Neutrophil (primary cell): ENCODE results near the gene KDM6A.
A peak's percentile ranks its signal among the peaks of the same experiment; 100 is the strongest.
"Not testable (repeated sequence)": the region's sequence is repeated elsewhere in the genome, so short reads cannot be mapped to it uniquely, and the experiment has no call there.

Experiments used
- H3K27ac ChIP-seq: fragments of 200-600 bp; sonication (generic); 2 replicates; pipeline ENCODE4 v1.5.1; 2016; ENCODE audit warnings: mild to moderate bottlenecking, moderate library complexity
- H3K27me3 ChIP-seq: fragments of 200-600 bp; sonication (generic); 2 replicates; pipeline ENCODE4 v1.6.0; 2016; ENCODE audit warnings: mild to moderate bottlenecking
- H3K36me3 ChIP-seq: fragments of 200-600 bp; sonication (generic); 2 replicates; pipeline ENCODE4 v1.5.1; 2017
- H3K4me1 ChIP-seq, 2 experiments: fragments of 200-600 bp in 1 of 2; sonication (generic) in 1 of 2; 1 replicate in 1 of 2; 2 replicates in 1 of 2; pipeline versions ENCODE4 v1.5.1 to v1.6.1; 2013 to 2016; ENCODE audit warnings: low read depth in 1 of 2, low read length in 1 of 2, mild to moderate bottlenecking in 1 of 2, moderate library complexity in 1 of 2; ENCODE audit not compliant: control insufficient read depth in 1 of 2, insufficient read depth in 1 of 2
- H3K4me3 ChIP-seq, 2 experiments: fragments of 200-600 bp in 1 of 2; sonication (generic) in 1 of 2; 1 replicate in 1 of 2; 2 replicates in 1 of 2; pipeline ENCODE4 v1.5.1; 2013 to 2016; ENCODE audit warnings: low read depth in 1 of 2, low read length in 1 of 2, mild to moderate bottlenecking in 1 of 2, moderate library complexity in 1 of 2
- H3K9me3 ChIP-seq: fragments of 200-600 bp; sonication (generic); 2 replicates; pipeline ENCODE4 v1.5.1; 2016
- CTCF ChIP-seq: fragments of 200-600 bp; sonication (generic); IDR thresholded peaks from 2 replicates; pipeline ENCODE4 v1.5.1; 2016; ENCODE audit warnings: antibody characterized with exemption

KDM6A gene

GRCh38 chrX:44935172-44935571 is 62.2 kb downstream of the KDM6A start:
- Histone ChIP-seq H3K27ac (no peak overlapping the region), H3K4me3 (no peak overlapping the region), H3K9me3 (no peaks in the 10 kb centered on the region), H3K4me1 (peaks cover 24 to 41% of the 10 kb centered on the region in 2 experiments), H3K36me3 (no peaks in the 10 kb centered on the region), H3K27me3 (no peaks in the 10 kb centered on the region)
- no peak for TF ChIP-seq CTCF

GRCh38 chrX:44935640-44936039 is 62.7 kb downstream of the KDM6A start:
- H3K27ac ChIP-seq, result no peak overlapping the region
- no peak for TF ChIP-seq CTCF
- H3K9me3 ChIP-seq, result no peaks in the 10 kb centered on the region
- peaks cover 24 to 41% of the 10 kb centered on the region in 2 experiments for H3K4me1 ChIP-seq
- H3K27me3 ChIP-seq, result no peaks in the 10 kb centered on the region
- no peaks in the 10 kb centered on the region for H3K36me3 ChIP-seq
- H3K4me3 ChIP-seq, result no peak overlapping the region

- no peak overlapping the region for H3K4me3 ChIP-seq
- peaks cover 24 to 39% of the 10 kb centered on the region in 2 experiments for H3K4me1 ChIP-seq
- H3K27me3 ChIP-seq, result no peaks in the 10 kb centered on the region
- H3K36me3 ChIP-seq, result no peaks in the 10 kb centered on the region
- TF ChIP-seq CTCF, result no peak
- peak overlapping the region; percentile 49 for H3K27ac ChIP-seq
- no peaks in the 10 kb centered on the region for H3K9me3 ChIP-seq
These were observed 64.6 kb downstream of the KDM6A start for GRCh38 chrX:44937606-44938005.

GRCh38 chrX:44938111-44938510 is 65.1 kb downstream of the KDM6A start:
- H3K27me3 ChIP-seq, result no peaks in the 10 kb centered on the region
- H3K4me3 ChIP-seq, result no peak overlapping the region
- no peaks in the 10 kb centered on the region for H3K9me3 ChIP-seq
- peaks cover 24 to 39% of the 10 kb centered on the region in 2 experiments for H3K4me1 ChIP-seq
- no peak for TF ChIP-seq CTCF
- H3K27ac ChIP-seq, result peak overlapping the region; percentile 49
- H3K36me3 ChIP-seq, result no peaks in the 10 kb centered on the region

- not testable (repeated sequence) for H3K36me3 ChIP-seq, H3K9me3 ChIP-seq, H3K27ac ChIP-seq, H3K4me3 ChIP-seq, H3K27me3 ChIP-seq
- H3K4me1 ChIP-seq, result peaks cover 17 to 23% of the 10 kb centered on the region in 2 experiments
These were observed 67.6 kb downstream of the KDM6A start for GRCh38 chrX:44940541-44940940.

GRCh38 chrX:44943007-44943406 is 70.0 kb downstream of the KDM6A start:
- H3K36me3 ChIP-seq, result no peaks in the 10 kb centered on the region
- no peaks in the 10 kb centered on the region for H3K27me3 ChIP-seq
- no peaks in the 10 kb centered on the region for H3K9me3 ChIP-seq
- no peak for TF ChIP-seq CTCF
- H3K4me1 ChIP-seq, result peaks cover 1 to 15% of the 10 kb centered on the region in 2 experiments
- H3K4me3 ChIP-seq, result no peak overlapping the region
- H3K27ac ChIP-seq, result no peak overlapping the region
